Measurements from ENCODE around the gene THAP7. TPM values are rescaled to one million over a fixed set of nuclear protein-coding genes. Genes with fewer than 3 reads are reported as not detected.

THAP7 gene
- total and polyA plus RNA-seq, 9 of the 15 experiments (the other 6 are each of a cell fraction or from before 2014, with no cell fraction given): 7.9 to 263 (median 84.1) TPM

GRCh38 chr22:21014726-21015465 is 13.0 kb upstream of the THAP7 start, which contains the start of gene P2RX6 (continued):
- TF ChIP-seq ZNF407 (IDR thresholded peaks at IDR 0.05; ENCODE audit: low read depth) (no peak), KDM5B (IDR thresholded peaks at IDR 0.05; ENCODE audit: insufficient replicate concordance, low read depth, low read length) (peak; percentile 64), MAFG (tag; conservative IDR thresholded peaks at IDR 0.05) (no peak), STAT6 (CRISPR knock-in tag; IDR thresholded peaks at IDR 0.05) (no peak), JUNB (CRISPR knock-in tag; conservative IDR thresholded peaks at IDR 0.05) (no peak), SP2 (IDR thresholded peaks at IDR 0.05; ENCODE audit: extremely low read depth, low read depth, low read length, poor library complexity, severe bottlenecking) (peak; percentile 13), HNRNPK (IDR thresholded peaks at IDR 0.05; ENCODE audit: low read depth, low read length, poor library complexity, severe bottlenecking) (no peak), ILK (tag; IDR thresholded peaks at IDR 0.05; ENCODE audit: borderline replicate concordance, low read depth) (no peak), TAF15 (IDR thresholded peaks at IDR 0.05; ENCODE audit: low read depth, low read length) (0 out of 2 replicates have a peak, but pooled peaks have one; percentile 70)
- TF ChIP-seq, protein P1, sequence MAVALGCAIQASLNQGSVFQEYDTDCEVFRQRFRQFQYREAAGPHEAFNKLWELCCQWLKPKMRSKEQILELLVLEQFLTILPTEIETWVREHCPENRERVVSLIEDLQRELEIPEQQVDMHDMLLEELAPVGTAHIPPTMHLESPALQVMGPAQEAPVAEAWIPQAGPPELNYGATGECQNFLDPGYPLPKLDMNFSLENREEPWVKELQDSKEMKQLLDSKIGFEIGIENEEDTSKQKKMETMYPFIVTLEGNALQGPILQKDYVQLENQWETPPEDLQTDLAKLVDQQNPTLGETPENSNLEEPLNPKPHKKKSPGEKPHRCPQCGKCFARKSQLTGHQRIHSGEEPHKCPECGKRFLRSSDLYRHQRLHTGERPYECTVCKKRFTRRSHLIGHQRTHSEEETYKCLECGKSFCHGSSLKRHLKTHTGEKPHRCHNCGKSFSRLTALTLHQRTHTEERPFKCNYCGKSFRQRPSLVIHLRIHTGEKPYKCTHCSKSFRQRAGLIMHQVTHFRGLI (CRISPR knock-in tag; IDR thresholded peaks at IDR 0.05): 0 out of 2 replicates have a peak, but pooled peaks have one; percentile 3
- TF ChIP-seq, protein P2, sequence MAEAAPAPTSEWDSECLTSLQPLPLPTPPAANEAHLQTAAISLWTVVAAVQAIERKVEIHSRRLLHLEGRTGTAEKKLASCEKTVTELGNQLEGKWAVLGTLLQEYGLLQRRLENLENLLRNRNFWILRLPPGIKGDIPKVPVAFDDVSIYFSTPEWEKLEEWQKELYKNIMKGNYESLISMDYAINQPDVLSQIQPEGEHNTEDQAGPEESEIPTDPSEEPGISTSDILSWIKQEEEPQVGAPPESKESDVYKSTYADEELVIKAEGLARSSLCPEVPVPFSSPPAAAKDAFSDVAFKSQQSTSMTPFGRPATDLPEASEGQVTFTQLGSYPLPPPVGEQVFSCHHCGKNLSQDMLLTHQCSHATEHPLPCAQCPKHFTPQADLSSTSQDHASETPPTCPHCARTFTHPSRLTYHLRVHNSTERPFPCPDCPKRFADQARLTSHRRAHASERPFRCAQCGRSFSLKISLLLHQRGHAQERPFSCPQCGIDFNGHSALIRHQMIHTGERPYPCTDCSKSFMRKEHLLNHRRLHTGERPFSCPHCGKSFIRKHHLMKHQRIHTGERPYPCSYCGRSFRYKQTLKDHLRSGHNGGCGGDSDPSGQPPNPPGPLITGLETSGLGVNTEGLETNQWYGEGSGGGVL (CRISPR knock-in tag; IDR thresholded peaks at IDR 0.05): no peak
